NB4 (cell line): ENCODE measurements around the gene SCLT1.

ENCODE experiments used
- MAX ChIP-seq: IDR thresholded peaks from 2 replicates; pipeline ENCODE4 v1.6.1; 2011; ENCODE audit warnings: low read depth, low read length
- MYC ChIP-seq: IDR thresholded peaks from 2 replicates; pipeline ENCODE4 v1.6.1; 2011; ENCODE audit warnings: low read depth, low read length
- POLR2A ChIP-seq: IDR thresholded peaks from 2 replicates; pipeline ENCODE4 v1.6.1; 2011; ENCODE audit warnings: mild to moderate bottlenecking; ENCODE audit not compliant: insufficient read length; ENCODE audit errors: extremely low read depth
- TF ChIP-seq, protein P1 (sequence below): IDR thresholded peaks from one replicate; pipeline ENCODE4 v1.5.1; 2012; ENCODE audit warnings: low read depth, low read length

GRCh38 chr4:128957459-128957858, 135.9 kb downstream of the SCLT1 start:
- TF ChIP-seq POLR2A (no peak), MAX (no peak), MYC (no peak)
- TF ChIP-seq, protein P1, sequence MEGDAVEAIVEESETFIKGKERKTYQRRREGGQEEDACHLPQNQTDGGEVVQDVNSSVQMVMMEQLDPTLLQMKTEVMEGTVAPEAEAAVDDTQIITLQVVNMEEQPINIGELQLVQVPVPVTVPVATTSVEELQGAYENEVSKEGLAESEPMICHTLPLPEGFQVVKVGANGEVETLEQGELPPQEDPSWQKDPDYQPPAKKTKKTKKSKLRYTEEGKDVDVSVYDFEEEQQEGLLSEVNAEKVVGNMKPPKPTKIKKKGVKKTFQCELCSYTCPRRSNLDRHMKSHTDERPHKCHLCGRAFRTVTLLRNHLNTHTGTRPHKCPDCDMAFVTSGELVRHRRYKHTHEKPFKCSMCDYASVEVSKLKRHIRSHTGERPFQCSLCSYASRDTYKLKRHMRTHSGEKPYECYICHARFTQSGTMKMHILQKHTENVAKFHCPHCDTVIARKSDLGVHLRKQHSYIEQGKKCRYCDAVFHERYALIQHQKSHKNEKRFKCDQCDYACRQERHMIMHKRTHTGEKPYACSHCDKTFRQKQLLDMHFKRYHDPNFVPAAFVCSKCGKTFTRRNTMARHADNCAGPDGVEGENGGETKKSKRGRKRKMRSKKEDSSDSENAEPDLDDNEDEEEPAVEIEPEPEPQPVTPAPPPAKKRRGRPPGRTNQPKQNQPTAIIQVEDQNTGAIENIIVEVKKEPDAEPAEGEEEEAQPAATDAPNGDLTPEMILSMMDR = no peak
